GM10847 (cell line): ENCODE measurements around the gene STRIP2.

ENCODE experiments used
- POLR2A ChIP-seq: IDR thresholded peaks from 2 replicates; pipeline ENCODE4 v1.6.1; 2011; ENCODE audit not compliant: insufficient read length; ENCODE audit errors: extremely low read depth

STRIP2 gene

DNA sequence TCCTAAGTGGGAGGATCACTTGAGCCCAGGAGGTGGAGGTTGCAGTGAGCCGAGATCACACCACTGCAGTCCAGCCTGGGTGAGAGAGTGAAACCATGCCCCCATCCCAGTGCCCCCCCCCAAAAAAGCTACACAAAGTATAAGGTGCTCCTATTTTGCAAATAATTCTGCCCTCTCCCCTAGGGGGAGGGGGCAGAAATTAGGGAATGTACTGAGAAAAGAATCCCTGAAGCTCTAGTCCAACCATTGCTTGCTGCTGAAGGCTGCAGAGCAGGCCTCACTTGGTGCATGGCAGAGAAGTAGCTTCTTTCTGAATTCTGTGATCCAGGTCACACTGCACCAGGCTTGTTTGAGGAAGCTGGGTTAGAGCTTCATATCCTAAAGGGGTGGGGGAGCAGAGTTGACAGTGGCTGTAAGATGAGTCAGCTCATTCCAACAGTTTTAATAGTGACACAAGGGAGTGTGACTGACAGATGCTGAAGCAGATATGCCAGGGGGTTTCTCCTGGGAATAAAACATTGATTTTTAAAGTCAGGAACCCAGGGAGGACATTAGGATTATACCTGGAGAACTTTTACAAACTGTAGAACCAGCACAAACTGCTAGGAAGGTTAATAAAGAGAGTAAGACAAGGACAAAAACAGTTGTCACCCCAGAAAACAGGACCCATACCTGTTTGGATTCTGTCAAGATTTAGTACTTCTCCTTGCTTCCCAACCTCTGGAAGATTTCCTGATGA, 32.8 kb upstream of the STRIP2 start:
- no peak for TF ChIP-seq POLR2A

DNA sequence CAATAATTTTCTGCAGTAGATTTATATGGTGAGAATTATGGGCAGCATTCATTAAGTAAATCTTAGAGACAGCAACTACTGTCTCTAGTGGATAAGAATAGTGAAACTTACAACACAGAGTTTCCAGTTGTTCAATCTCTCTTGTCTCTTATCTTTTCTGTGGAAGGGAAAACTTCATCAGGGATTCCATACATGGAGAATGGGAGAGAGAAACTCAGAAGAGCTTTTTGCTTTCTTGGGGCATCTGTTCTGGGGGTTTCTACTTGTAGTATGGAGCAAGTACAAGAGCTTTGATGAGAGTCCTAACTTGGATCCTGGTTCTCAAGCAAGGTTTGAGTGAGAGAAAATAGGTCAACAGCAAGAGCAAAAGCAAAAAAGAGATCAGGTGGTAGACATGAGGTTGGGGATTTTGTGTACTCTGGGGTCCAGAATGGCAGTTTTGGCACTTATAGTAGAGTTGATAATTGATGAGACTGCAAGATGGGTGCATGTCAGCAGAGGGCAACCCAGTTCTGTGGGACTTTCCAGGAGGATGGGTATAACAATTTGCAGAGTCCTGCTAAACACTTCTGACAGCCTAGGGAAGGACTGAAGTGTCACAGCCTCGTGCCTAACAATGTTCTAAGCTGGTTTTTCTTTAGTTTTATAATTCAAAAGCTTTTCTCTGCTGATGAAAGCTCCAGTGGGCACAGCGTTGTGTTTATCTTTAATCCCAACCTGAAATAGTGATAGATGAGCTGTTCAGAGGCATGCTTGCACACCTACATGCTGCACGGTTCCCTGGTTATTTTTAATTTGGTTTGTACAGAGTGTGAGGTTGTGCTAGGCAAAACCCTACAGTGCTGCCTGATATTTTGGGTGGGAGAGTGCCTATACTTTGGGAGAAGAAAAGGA, 32.0 kb upstream of the STRIP2 start:
- no peak for TF ChIP-seq POLR2A

DNA sequence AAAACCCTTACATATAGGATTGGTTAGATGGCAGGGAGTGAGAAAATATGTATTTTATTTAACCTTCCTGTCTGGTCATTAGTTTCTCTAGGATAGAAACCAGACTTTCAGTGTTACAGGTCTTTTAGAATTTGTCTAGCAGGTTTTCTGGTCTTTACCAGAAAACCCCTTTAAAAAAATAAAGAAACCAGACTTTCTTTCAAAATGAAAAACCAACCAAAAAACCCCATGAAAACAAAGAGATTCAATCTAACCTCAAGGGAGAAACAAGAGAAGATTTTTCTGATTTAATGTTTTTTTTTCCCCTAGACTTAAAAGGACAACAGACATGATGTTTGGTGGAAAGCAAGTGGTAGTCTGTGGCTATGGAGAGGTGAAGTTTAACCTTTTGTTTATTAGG, 28.7 kb upstream of the STRIP2 start:
- TF ChIP-seq POLR2A = no peak

DNA sequence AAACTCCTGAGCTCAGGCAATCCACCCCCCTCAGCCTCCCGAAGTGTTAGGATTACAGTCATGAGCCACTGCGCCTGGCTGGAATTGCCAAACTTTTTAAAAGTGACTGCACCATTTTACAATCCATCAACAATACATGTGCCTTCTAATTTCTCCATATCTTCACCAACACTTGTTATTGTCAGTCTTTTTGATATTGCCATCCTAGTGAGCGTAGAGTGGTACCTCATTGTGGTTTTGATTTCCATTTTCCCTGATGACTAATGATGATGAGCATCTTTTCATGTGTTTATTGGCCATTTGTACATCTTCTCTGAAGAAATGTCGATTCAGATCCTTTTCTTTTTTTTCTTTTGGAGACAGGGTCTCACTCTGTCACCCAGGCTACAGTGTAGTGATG, 21.7 kb upstream of the STRIP2 start:
- no peak for TF ChIP-seq POLR2A

DNA sequence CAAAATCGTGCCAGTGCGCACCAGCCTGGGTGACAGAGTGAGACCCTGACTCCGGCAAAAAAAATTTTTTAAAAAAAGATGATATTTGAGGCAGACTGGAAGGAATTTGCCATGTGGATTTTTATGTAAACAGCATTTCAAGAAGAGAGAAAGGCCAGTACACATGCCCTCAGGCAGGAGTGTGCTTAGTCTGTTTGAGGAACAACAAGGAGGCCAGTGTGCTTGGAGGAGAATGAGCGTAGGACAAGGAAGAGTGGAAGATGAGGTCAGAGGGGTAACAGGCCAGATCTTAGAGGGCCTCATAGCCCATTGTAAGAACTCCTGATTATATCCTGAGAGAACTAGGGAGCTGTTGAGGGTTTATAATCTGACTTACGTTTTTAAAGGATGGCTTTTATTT, 17.2 kb upstream of the STRIP2 start:
- no peak for TF ChIP-seq POLR2A

DNA sequence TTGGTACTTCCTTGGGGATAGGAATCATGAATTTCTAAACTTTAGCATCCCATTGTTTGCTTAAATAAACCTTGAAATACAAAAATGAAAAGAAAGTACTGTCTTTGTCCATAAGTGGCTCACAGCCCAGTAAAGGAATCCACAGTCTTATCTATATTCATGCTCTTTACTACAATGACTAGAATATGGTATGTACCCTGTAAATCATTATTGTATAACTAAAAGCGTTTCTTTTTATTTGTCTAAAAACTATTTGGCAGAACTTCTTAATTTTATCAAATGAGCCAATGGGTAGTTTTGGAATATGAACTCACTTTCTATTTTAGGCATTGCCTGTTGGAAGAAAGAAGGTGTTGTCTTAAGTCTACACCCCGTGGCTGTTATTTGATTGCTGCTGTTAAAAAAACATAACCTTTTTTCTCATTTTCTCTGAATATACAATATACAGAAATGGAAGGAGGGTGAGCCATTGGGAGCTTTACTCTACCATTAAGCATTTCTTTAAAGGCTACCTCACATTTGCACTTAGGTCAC, 12.4 kb upstream of the STRIP2 start:
- TF ChIP-seq POLR2A = no peak

DNA sequence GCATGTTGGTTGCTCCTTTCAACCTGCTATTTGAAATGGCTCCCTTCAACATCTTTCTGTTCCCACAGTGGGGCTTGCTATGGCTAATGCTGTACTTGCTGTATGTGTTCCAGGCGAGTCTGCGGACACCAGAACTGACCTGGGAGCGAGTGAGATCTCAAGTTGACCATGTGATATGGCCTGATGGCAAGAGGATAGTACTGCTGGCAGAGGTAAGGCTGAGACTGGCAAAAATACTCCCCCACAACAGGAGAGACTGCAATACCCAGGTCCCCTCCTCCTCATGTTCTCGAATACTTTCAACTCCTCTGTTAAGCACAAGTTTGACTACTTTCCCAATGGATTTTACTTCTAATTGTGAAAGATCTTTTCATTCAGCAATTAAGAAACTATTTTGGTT, 11.5 kb upstream of the STRIP2 start:
- no peak for TF ChIP-seq POLR2A

DNA sequence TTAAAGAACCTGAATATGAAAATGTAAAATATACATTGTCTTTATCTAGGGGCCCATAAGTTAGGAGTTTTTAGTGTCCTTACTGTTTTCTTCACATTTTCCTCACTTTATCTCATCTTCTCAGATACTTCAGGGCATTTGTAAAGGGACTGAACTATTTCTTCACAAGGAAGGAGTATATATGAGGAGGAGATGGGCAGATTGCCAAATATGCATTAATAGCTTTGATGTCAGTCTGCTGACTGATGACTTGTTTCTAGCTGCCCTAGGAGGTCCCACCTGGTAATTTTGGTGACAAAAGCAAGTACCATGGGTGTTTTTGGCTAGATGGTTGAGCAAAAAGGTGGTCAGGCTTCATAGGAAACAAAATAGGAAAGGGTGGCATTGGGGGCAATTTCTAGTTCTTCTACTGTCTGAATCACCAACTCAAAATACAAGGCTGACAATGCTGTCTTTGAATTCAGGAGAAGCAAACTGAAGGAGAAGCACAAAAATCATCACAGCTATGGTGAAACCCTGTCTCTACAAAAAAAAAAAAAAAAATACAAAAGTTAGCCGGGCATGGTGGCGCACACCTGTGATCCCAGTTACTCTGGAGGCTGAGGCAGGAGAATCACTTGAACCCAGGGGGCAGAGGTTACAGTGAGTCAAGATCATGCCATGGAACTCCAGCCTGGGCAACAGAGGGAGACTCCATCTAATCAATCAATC, 10.4 kb upstream of the STRIP2 start:
- TF ChIP-seq POLR2A = no peak

DNA sequence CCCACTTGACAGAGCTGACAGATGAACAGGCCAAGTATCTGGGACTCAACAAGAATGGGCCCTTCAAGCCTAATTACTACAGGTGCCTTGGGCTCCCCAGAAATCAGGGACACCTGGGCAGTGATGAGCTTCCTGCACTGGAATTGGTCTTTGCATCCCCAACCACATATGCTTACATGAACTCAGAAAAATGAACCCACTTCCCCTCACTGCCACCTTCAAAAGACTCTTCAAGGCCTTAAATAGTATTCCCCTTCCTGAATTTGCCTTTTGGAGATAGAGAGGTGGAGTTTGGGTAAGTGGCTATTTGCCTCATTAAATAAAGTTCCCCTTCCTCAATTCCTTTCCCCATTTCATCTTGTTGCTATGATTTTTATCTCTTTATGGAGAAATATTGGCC, 7.8 kb upstream of the STRIP2 start:
- TF ChIP-seq POLR2A = no peak

DNA sequence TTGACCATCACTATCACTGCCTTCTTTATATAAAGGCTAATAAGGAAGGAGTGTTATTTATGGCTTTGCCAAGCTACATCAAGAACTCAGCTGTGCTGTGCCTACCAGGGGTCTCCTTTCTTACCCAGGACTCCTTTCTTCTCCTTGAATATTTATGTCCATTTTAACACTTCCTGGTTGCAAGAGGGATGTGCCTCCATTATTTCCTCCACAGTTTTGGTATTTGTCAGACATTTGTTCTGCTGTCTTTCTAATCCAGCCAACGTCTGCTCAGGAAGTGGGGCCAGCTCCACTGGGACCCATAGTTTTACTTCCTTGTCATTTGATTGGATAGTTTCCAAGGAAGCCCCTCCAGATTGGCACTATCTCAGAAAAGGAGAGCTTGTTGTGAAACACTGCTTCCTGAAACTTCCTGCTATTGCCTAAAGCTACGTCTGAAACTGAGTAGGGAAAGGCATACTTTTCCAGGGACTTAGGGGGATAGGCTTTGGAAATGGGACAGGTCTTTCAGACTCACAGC, 6.6 kb upstream of the STRIP2 start:
- TF ChIP-seq POLR2A = no peak

DNA sequence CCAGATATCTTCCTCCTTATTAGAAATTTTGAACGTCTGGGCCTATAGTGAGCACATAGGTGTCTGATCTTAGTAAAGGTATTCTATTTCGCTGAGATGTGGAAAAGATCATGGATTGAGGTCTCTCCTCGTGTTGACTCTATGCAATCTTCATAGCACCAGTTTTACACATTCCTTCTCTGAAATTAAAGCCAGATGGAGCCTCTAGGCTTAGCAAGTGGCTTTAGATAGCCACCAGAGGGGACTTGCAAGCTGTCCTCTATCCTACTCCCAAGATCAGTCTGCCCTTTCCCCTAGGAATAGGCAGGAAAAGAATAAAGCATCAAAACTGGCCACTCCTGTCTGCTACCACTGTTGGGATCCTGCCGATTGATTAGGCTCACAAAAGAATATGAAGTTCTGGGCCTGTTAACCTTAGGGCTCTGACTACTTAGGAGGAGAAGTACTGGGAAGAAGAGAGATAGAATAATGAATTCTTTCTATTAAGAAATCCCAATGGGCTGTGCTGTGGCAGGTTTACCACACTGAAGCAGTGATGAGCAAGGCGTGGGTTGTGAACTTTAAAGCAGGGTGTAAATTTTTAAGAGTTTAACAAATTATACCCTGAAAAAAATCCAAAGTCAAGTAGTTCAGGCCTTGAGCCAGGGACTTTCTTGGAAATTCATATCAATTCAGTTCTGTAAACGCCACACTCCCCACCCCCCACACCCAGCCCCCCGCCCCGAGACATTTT, 2.2 kb upstream of the STRIP2 start:
- TF ChIP-seq POLR2A = no peak

DNA sequence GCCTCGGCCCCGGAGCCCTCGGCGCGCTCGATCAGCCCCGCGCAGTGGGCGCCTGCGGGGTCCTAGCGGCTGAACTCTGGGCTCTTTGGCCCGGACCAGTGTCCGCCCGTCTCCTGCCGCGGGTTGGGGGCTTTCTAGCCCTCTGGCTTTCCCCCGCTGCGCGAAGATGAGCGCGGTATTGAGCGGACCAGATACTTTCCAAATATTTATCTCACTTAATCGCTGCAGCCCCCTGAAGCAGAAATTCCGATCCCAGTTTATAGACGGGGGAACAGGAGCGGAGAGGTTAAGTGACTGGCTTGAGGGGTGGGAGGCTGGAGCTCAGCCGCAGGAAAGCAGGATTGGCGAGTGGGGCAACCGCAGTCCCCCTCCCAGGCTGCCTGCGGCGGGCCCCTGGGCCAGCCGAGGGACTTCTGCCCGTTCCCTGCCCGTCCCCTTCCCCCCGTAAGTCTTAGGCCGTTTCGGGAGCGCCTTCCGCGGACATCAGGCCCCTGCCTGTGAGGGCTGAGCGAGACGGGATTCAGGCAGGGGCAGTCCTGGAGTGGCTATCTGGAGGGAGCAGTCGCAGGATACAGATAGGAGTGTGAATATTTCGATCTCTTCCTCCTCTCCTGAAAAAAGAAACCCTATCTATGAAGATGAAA, 565 bp downstream of the STRIP2 start:
- TF ChIP-seq POLR2A = no peak

DNA sequence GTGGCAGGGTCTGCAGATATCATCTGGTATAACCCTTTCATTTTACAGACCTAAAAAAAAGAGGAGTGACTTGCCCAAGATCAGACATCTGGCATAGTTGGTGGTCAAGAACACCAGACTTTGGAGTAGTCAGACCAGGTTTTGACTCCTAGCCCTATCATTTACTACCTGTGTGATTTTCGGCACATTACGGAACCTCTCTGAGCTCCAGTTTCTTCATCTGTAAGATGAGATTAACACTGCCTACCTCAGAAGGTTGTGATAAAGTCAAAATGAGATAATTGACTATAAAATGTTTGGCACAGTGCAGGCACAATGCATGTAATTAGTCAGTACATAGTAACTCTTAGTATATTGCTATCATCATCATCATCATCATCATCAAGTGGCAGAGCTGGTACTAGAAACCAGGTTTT, 1.2 kb downstream of the STRIP2 start:
- TF ChIP-seq POLR2A = no peak

DNA sequence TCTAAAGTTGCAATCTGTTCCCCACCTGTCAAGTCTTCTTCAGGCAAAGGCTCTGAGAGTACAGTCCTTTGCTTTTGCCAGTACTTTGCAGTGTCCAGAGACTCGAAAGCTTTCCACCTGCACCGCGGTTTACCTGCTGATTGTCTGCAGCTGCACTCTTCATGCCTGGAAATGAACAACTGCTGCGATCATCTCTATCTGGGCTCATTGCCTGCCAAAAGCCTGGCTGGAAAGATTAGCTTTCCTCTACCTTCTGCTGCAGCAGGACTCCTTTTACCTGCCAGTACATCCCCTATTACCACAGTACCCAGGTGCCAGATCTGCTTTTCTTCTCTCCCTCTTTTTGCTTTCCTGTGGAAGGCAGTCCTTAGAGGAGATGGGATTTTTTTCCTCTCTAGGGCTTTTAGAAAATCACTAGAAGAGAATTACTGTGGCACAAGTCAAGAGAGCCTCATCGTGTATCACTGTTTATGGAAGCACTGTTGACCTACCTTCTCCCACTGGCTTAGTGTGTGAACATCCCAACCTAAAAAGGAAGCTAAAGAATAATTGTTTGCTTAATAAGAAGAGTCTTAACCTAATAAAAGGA, 2.2 kb downstream of the STRIP2 start:
- no peak for TF ChIP-seq POLR2A
